Type B pancreatic cell (in vitro differentiated cells): Measurements from ENCODE around the gene TUFM. TPM values are rescaled to one million over a fixed set of nuclear protein-coding genes. Genes with fewer than 3 reads are reported as not detected.

ENCODE experiments used
- DNase-seq: peaks from one replicate; pipeline ENCODE4 v3.0.0; 2021; ENCODE audit warnings: mixed read lengths; ENCODE audit not compliant: unreplicated experiment; ENCODE audit errors: extremely low spot score
- H3K27ac Mint-ChIP-seq: 2 replicates; pipeline ENCODE4 v1.8.0; 2021; ENCODE audit warnings: mild to moderate bottlenecking, mixed read lengths
- H3K27me3 Mint-ChIP-seq: 2 replicates; pipeline ENCODE4 v1.8.0; 2021; ENCODE audit warnings: mixed read lengths
- H3K36me3 Mint-ChIP-seq: 2 replicates; pipeline ENCODE4 v1.8.0; 2021; ENCODE audit warnings: mixed read lengths
- H3K4me1 Mint-ChIP-seq: one replicate; pipeline ENCODE4 v1.8.0; 2021; ENCODE audit warnings: mixed read lengths; ENCODE audit not compliant: unreplicated experiment
- H3K4me3 Mint-ChIP-seq: 2 replicates; pipeline ENCODE4 v1.8.0; 2021; ENCODE audit warnings: mild to moderate bottlenecking, mixed read lengths
- H3K9me3 Mint-ChIP-seq: 2 replicates; pipeline ENCODE4 v1.8.0; 2021; ENCODE audit warnings: mixed read lengths
- CTCF ChIP-seq: fragments of 200-600 bp; sonication (generic); conservative IDR thresholded peaks from 2 replicates; pipeline ENCODE4 v1.5.0; 2021; ENCODE audit warnings: antibody characterized with exemption, mild to moderate bottlenecking
- total RNA-seq: library from RNA; stranded (reverse); gene quantifications from 2 replicates; pipeline ENCODE4 v1.2.1, GENCODE V29; 2021; ENCODE audit warnings: low replicate concordance

Gene TUFM
- total RNA-seq, 1 donor from 2014 or later: 182 TPM

- Mint-ChIP-seq H3K4me3 (peak overlapping the region; percentile 90), H3K27ac (no peak overlapping the region), H3K27me3 (peaks cover 8% of the 10 kb centered on the region), H3K9me3 (no peaks in the 10 kb centered on the region), H3K36me3 (no peaks in the 10 kb centered on the region), H3K4me1 (peaks cover 23% of the 10 kb centered on the region)
- DNase-seq: no peak
- no peak for TF ChIP-seq CTCF
These were observed 34.4 kb upstream of the TUFM start for GRCh38 chr16:28880589-28880915.

GRCh38 chr16:28879841-28880588, 33.9 kb upstream of the TUFM start:
- Mint-ChIP-seq H3K27ac (no peak overlapping the region), H3K9me3 (no peaks in the 10 kb centered on the region), H3K36me3 (no peaks in the 10 kb centered on the region), H3K4me3 (peak overlapping the region; percentile 90), H3K4me1 (peaks cover 23% of the 10 kb centered on the region), H3K27me3 (peaks cover 8% of the 10 kb centered on the region)
- TF ChIP-seq CTCF: peak; percentile 56
- peak; percentile 89 for DNase-seq

GRCh38 chr16:28879261-28879840, 33.2 kb upstream of the TUFM start:
- Mint-ChIP-seq H3K27ac (peak overlapping the region; percentile 67), H3K4me3 (peak overlapping the region; percentile 90), H3K36me3 (no peaks in the 10 kb centered on the region), H3K4me1 (peaks cover 23% of the 10 kb centered on the region), H3K27me3 (peaks cover 8% of the 10 kb centered on the region), H3K9me3 (no peaks in the 10 kb centered on the region)
- DNase-seq: no peak
- TF ChIP-seq CTCF: no peak

GRCh38 chr16:28878083-28878926, 32.2 kb upstream of the TUFM start, which contains the start of gene ATP2A1:
Gene ATP2A1 (plus strand): TSS chr16:28878488. CDS start chr16:28878672, 184 bp downstream.
- Mint-ChIP-seq H3K27me3 (peaks cover 8% of the 10 kb centered on the region), H3K27ac (peak within 1 kb of the TSS; percentile 67), H3K4me1 (peaks cover 14% of the 10 kb centered on the region), H3K4me3 (peak within 1 kb of the TSS; percentile 90), H3K9me3 (no peaks in the 10 kb centered on the region), H3K36me3 (no peaks in the 10 kb centered on the region)
- TF ChIP-seq CTCF: no peak
- DNase-seq: no peak

GRCh38 chr16:28877655-28878000, 31.5 kb upstream of the TUFM start:
- peak overlapping the region; percentile 65 for H3K4me3 Mint-ChIP-seq
- no peak for DNase-seq
- no peaks in the 10 kb centered on the region for H3K36me3 Mint-ChIP-seq
- no peak overlapping the region for H3K27ac Mint-ChIP-seq
- peaks cover 13% of the 10 kb centered on the region for H3K4me1 Mint-ChIP-seq
- H3K27me3 Mint-ChIP-seq: peaks cover 8% of the 10 kb centered on the region
- H3K9me3 Mint-ChIP-seq: no peaks in the 10 kb centered on the region
- TF ChIP-seq CTCF: no peak
